NT2/D1 (cell line): ENCODE measurements around the gene DDX31.

ENCODE experiments used
- SUZ12 ChIP-seq: IDR thresholded peaks from 2 replicates; pipeline ENCODE4 v1.6.1; 2011; ENCODE audit not compliant: insufficient read length, insufficient read depth; ENCODE audit errors: extremely low read depth
- YY1 ChIP-seq: IDR thresholded peaks from 2 replicates; pipeline ENCODE4 v1.6.1; 2011; ENCODE audit not compliant: insufficient read length, insufficient read depth
- ZNF274 ChIP-seq: IDR thresholded peaks from 2 replicates; pipeline ENCODE4 v1.6.1; 2011; ENCODE audit warnings: mild to moderate bottlenecking, low read depth, low read length

- TF ChIP-seq YY1 (no peak), ZNF274 (no peak), SUZ12 (no peak)
Observed at GRCh38 chr9:132645711-132646110, 24.1 kb downstream of the DDX31 start.
